Natural killer cell (primary cell): Measurements from ENCODE around the gene SLC6A17. TPM values are rescaled to one million over a fixed set of nuclear protein-coding genes. Genes with fewer than 3 reads are reported as not detected.

ENCODE experiments used
- ATAC-seq, 3 donors: fragments of 150-1000 bp in 2 of 3; fragments of 200-7000 bp in 1 of 3; cut with Tn5 transposase; 1 replicate in 1 of 3; 2 replicates in 2 of 3; pipeline ENCODE4 v1.10.0; 2021; ENCODE audit warnings: mild to moderate bottlenecking in 2 of 3, moderate library complexity in 2 of 3
- DNase-seq, 2 donors: peaks; one replicate each; pipeline versions ENCODE4 v3.0.0 to v3.0.0-alpha.2; 2013 to 2021; ENCODE audit warnings: mixed read lengths in 1 of 2
- H3K27ac ChIP-seq: one replicate; pipeline ENCODE4 v1.5.1; 2013; ENCODE audit warnings: mild to moderate bottlenecking, low read length
- H3K27me3 ChIP-seq: one replicate; pipeline ENCODE4 v1.6.1; 2013; ENCODE audit warnings: low read length; ENCODE audit not compliant: control insufficient read depth, insufficient read depth
- H3K36me3 ChIP-seq: one replicate; pipeline ENCODE4 v1.6.1; 2013; ENCODE audit warnings: low read length; ENCODE audit not compliant: control insufficient read depth, insufficient read depth
- H3K4me1 ChIP-seq: one replicate; pipeline ENCODE4 v1.6.1; 2013; ENCODE audit warnings: low read length; ENCODE audit not compliant: control insufficient read depth, insufficient read depth
- H3K4me3 ChIP-seq: one replicate; pipeline ENCODE4 v1.5.1; 2013; ENCODE audit warnings: low read length
- H3K9me3 ChIP-seq: one replicate; pipeline ENCODE4 v1.6.1; 2013; ENCODE audit warnings: low read length; ENCODE audit not compliant: control insufficient read depth, insufficient read depth
- H3K27ac Mint-ChIP-seq, 2 donors: one replicate each; pipeline ENCODE4 v1.8.0; 2022; ENCODE audit warnings: mild to moderate bottlenecking in 2 of 2, mixed read lengths in 2 of 2, moderate library complexity in 1 of 2
- H3K27me3 Mint-ChIP-seq, 2 donors: one replicate each; pipeline ENCODE4 v1.8.0; 2022; ENCODE audit warnings: low read depth in 2 of 2, mixed read lengths in 2 of 2
- H3K36me3 Mint-ChIP-seq: one replicate; pipeline ENCODE4 v1.8.0; 2022; ENCODE audit warnings: mixed read lengths
- H3K4me1 Mint-ChIP-seq, 2 donors: one replicate each; pipeline ENCODE4 v1.8.0; 2022; ENCODE audit warnings: mixed read lengths in 2 of 2
- H3K4me3 Mint-ChIP-seq: one replicate; pipeline ENCODE4 v1.8.0; 2022; ENCODE audit warnings: mild to moderate bottlenecking, moderate library complexity, mixed read lengths
- H3K9me3 Mint-ChIP-seq, 2 donors: one replicate each; pipeline ENCODE4 v1.8.0; 2022; ENCODE audit warnings: mixed read lengths in 2 of 2
- CTCF ChIP-seq: fragments of 200-600 bp; IDR thresholded peaks from one replicate; pipeline ENCODE4 v1.8.0; 2022; ENCODE audit warnings: antibody characterized with exemption
- WGBS: methylation state at CpG from one replicate; pipeline ENCODE4 v1.1.7; 2013; ENCODE audit warnings: missing lambda C conversion rate; ENCODE audit not compliant: insufficient coverage; 5-methylcytosine and 5-hydroxymethylcytosine counted together
- intact Hi-C: fragments of 100-400 bp; cut with micrococcal nuclease; formaldehyde crosslinking; loops from one replicate; pipeline ENCODE4 v1.14.2; 2022
- total RNA-seq, 4 donors: library from RNA; stranded (reverse); fragments of 120-200 nt in 1 of 4; gene quantifications; one replicate each; pipeline versions ENCODE4 v1.2.3 to v1.2.4, GENCODE V29; 2013 to 2022

Gene SLC6A17
- total RNA-seq, 3 donors from 2014 or later (not counting 1 experiment from before 2014, with no cell fraction given): not detected

GRCh38 chr1:110174961-110175360 lies 24.7 kb downstream of the SLC6A17 start:
- DNase-seq (no peak), ATAC-seq (no peak)
- H3K4me1 Mint-ChIP-seq: no peaks in the 10 kb centered on the region
- TF ChIP-seq CTCF: no peak
- H3K27me3 ChIP-seq: no peaks in the 10 kb centered on the region
- H3K4me3 ChIP-seq: no peak overlapping the region
- no peaks in the 10 kb centered on the region for H3K36me3 Mint-ChIP-seq
- H3K9me3 Mint-ChIP-seq: no peaks in the 10 kb centered on the region
- no peak overlapping the region for H3K27ac Mint-ChIP-seq
- H3K27ac ChIP-seq: no peak overlapping the region
- H3K36me3 ChIP-seq: no peaks in the 10 kb centered on the region
- peaks cover 9 to 10% of the 10 kb centered on the region in 2 donors for H3K27me3 Mint-ChIP-seq
- 79% methylated on average over 2 of the region's 2 CpGs for WGBS
- intact Hi-C loops: no loop called here
- no peak overlapping the region for H3K4me3 Mint-ChIP-seq
- H3K9me3 ChIP-seq: no peaks in the 10 kb centered on the region
- no peaks in the 10 kb centered on the region for H3K4me1 ChIP-seq

- no peak for TF ChIP-seq CTCF
- no peaks in the 10 kb centered on the region for H3K4me1 Mint-ChIP-seq
- WGBS: 40% methylated on average over 9 of the region's 9 CpGs
- no peaks in the 10 kb centered on the region for H3K27me3 ChIP-seq
- H3K9me3 Mint-ChIP-seq: no peaks in the 10 kb centered on the region
- no peaks in the 10 kb centered on the region for H3K36me3 Mint-ChIP-seq
- H3K4me3 Mint-ChIP-seq: no peak overlapping the region
- H3K9me3 ChIP-seq: no peaks in the 10 kb centered on the region
- no peak overlapping the region for H3K4me3 ChIP-seq
- ATAC-seq (no peak), DNase-seq (no peak)
- intact Hi-C loops: no loop called here
- no peaks in the 10 kb centered on the region for H3K4me1 ChIP-seq
- no peak overlapping the region for H3K27ac Mint-ChIP-seq
- H3K36me3 ChIP-seq: no peaks in the 10 kb centered on the region
- no peak overlapping the region for H3K27ac ChIP-seq
- H3K27me3 Mint-ChIP-seq: peaks cover 8% of the 10 kb centered on the region in 2 donors
Measured at GRCh38 chr1:110176299-110176956, 26.1 kb downstream of the SLC6A17 start.

- Mint-ChIP-seq H3K27ac (no peak overlapping the region), H3K9me3 (no peaks in the 10 kb centered on the region), H3K36me3 (no peaks in the 10 kb centered on the region), H3K4me3 (no peak overlapping the region), H3K4me1 (no peaks in the 10 kb centered on the region), H3K27me3 (peaks cover 0 to 8% of the 10 kb centered on the region in 2 donors)
- Histone ChIP-seq H3K9me3 (no peaks in the 10 kb centered on the region), H3K36me3 (no peaks in the 10 kb centered on the region), H3K4me1 (no peaks in the 10 kb centered on the region), H3K27ac (no peak overlapping the region), H3K27me3 (no peaks in the 10 kb centered on the region), H3K4me3 (no peak overlapping the region)
- 78% methylated on average over 3 of the region's 4 CpGs for WGBS
- no peak for TF ChIP-seq CTCF
- no peak for DNase-seq
- ATAC-seq: no peak
- intact Hi-C loops: no loop called here
Measured at GRCh38 chr1:110177775-110178174, 27.5 kb downstream of the SLC6A17 start.

GRCh38 chr1:110183642-110184167 lies 33.4 kb downstream of the SLC6A17 start:
- Mint-ChIP-seq H3K4me3 (no peak overlapping the region), H3K27ac (no peak overlapping the region), H3K4me1 (no peaks in the 10 kb centered on the region), H3K36me3 (no peaks in the 10 kb centered on the region), H3K27me3 (peaks cover 6 to 10% of the 10 kb centered on the region in 2 donors), H3K9me3 (no peaks in the 10 kb centered on the region)
- H3K36me3 ChIP-seq: no peaks in the 10 kb centered on the region
- no peak overlapping the region for H3K27ac ChIP-seq
- WGBS: 90% methylated on average over 12 of the region's 12 CpGs
- H3K9me3 ChIP-seq: no peaks in the 10 kb centered on the region
- DNase-seq (no peak), ATAC-seq (no peak)
- no peaks in the 10 kb centered on the region for H3K27me3 ChIP-seq
- TF ChIP-seq CTCF: no peak
- no peaks in the 10 kb centered on the region for H3K4me1 ChIP-seq
- no peak overlapping the region for H3K4me3 ChIP-seq
- intact Hi-C loops: no loop called here
